ENCODE data around the gene HLA-DRB1.

DNA sequence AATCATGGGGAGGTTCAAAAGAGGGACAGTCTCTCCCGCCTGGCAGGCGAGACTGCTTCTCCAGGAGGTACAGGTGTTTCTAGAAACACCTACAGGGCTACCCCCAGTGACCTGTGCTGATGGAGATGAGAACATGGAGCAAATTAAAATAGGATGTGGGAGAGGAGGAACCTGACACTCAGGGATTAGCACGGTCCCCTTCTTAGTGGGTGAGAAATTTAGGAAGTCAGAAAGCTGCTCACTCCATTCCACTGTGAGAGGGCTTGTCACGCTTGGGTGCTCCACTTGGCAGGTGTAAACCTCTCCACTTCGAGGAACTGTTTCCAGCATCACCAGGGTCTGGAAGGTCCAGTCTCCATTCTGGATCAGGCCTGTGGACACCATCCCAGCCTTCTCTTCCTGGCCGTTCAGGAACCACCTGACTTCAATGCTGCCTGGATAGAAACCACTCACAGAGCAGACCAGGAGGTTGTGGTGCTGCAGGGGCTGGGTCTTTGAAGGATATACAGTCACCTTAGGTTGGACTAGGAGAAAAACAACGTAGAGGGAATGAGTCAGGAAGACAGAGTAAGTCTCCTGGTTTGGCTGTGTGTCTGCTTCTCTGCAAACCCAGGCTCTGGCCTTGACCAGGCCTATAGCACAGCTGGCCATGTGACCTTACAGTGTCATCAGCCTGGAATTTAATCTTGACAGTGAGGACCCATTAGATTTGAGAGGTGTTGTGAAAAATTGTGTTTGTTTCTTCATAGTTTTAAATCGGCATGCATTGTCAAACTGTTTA, 8.1 kb downstream of the HLA-DRB1 start:
- TF ChIP-seq EZH2phosphoT487 (IDR thresholded peaks at IDR 0.05) = no peak
- TF ChIP-seq, protein P1, sequence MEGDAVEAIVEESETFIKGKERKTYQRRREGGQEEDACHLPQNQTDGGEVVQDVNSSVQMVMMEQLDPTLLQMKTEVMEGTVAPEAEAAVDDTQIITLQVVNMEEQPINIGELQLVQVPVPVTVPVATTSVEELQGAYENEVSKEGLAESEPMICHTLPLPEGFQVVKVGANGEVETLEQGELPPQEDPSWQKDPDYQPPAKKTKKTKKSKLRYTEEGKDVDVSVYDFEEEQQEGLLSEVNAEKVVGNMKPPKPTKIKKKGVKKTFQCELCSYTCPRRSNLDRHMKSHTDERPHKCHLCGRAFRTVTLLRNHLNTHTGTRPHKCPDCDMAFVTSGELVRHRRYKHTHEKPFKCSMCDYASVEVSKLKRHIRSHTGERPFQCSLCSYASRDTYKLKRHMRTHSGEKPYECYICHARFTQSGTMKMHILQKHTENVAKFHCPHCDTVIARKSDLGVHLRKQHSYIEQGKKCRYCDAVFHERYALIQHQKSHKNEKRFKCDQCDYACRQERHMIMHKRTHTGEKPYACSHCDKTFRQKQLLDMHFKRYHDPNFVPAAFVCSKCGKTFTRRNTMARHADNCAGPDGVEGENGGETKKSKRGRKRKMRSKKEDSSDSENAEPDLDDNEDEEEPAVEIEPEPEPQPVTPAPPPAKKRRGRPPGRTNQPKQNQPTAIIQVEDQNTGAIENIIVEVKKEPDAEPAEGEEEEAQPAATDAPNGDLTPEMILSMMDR (IDR thresholded peaks at IDR 0.05) = no peak
- no peak for TF ChIP-seq EZH2 (IDR thresholded peaks at IDR 0.05)

All from neural progenitor cell (in vitro differentiated cells).